Breast epithelium (tissue), 3 donors: ENCODE results near the gene UNC5B.

ENCODE experiments used
- CTCF ChIP-seq, 3 donors: fragments of 450-650 bp; IDR thresholded peaks; one replicate each; pipeline ENCODE4 v1.5.1; 2016 to 2017; ENCODE audit warnings: antibody characterized with exemption in 3 of 3, mild to moderate bottlenecking in 3 of 3, moderate library complexity in 3 of 3
- POLR2A ChIP-seq: fragments of 450-650 bp; IDR thresholded peaks from one replicate; pipeline ENCODE4 v1.6.1; 2016; ENCODE audit warnings: antibody characterized with exemption, mild to moderate bottlenecking, moderate library complexity

DNA sequence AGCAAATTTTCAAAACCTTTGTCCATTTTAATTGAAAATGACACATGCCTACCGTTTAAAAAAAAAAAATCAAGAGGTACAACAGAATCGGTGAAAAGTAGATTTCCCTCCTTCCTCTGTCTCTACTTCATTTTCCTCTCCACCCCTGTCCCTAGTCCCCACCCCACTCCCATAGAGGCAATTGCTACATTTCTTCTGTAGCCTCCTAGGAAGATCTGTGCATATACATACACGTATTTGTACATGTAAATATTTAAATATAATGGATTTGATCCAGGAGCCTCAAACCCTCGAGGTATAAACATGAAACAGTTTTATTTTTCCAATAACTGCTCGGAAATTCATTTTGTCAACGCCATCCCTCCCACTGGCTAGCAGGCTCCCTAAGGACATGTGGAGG is 92.5 kb downstream of the UNC5B start:
- TF ChIP-seq CTCF (IDR thresholded peaks at IDR 0.05) (no peak), POLR2A (no peak)
